ENCODE measurements around the gene LSAMP. TPM values are rescaled to one million over a fixed set of nuclear protein-coding genes. Genes with fewer than 3 reads are reported as not detected.

The LSAMP gene
- total and polyA plus RNA-seq, 8 donors, result 17.3 to 28.0 (median 26.0) TPM

GRCh38 chr3:116298151-116298550, 147.1 kb downstream of the LSAMP start:
- H3K4me1 ChIP-seq, result no peaks in the 10 kb centered on the region
- intact Hi-C loops (cut with DNase I), result no loop called here
- H3K4me3 ChIP-seq, result no peak overlapping the region
- H3K27me3 ChIP-seq, result no peaks in the 10 kb centered on the region
- ATAC-seq, result no peak
- H3K36me3 ChIP-seq, result no peaks in the 10 kb centered on the region
- no peak for TF ChIP-seq CTCF (IDR thresholded peaks at IDR 0.05)
- H3K9me3 ChIP-seq, result no peaks in the 10 kb centered on the region
- no peak for DNase-seq
- no peak overlapping the region for H3K27ac ChIP-seq

GRCh38 chr3:116291141-116291540, 154.1 kb downstream of the LSAMP start:
- ATAC-seq (no peak), DNase-seq (no peak)
- no peaks in the 10 kb centered on the region for H3K36me3 ChIP-seq
- no peak for TF ChIP-seq CTCF (IDR thresholded peaks at IDR 0.05)
- H3K27ac ChIP-seq, result no peak overlapping the region
- H3K9me3 ChIP-seq, result no peaks in the 10 kb centered on the region
- H3K27me3 ChIP-seq, result no peaks in the 10 kb centered on the region
- intact Hi-C loops (cut with DNase I), result no loop called here
- no peaks in the 10 kb centered on the region for H3K4me1 ChIP-seq
- H3K4me3 ChIP-seq, result no peak overlapping the region

GRCh38 chr3:116288485-116288884, 156.8 kb downstream of the LSAMP start:
- no peaks in the 10 kb centered on the region for H3K4me1 ChIP-seq
- intact Hi-C loops (cut with DNase I), result no loop called here
- H3K4me3 ChIP-seq, result no peak overlapping the region
- TF ChIP-seq CTCF (IDR thresholded peaks at IDR 0.05), result no peak
- peak in 1 of 4 donors; percentile 41 for DNase-seq
- no peaks in the 10 kb centered on the region for H3K36me3 ChIP-seq
- H3K9me3 ChIP-seq, result no peaks in the 10 kb centered on the region
- ATAC-seq, result no peak
- no peaks in the 10 kb centered on the region for H3K27me3 ChIP-seq
- peak overlapping the region in 1 of 2 donors; percentile 34 for H3K27ac ChIP-seq

DNA sequence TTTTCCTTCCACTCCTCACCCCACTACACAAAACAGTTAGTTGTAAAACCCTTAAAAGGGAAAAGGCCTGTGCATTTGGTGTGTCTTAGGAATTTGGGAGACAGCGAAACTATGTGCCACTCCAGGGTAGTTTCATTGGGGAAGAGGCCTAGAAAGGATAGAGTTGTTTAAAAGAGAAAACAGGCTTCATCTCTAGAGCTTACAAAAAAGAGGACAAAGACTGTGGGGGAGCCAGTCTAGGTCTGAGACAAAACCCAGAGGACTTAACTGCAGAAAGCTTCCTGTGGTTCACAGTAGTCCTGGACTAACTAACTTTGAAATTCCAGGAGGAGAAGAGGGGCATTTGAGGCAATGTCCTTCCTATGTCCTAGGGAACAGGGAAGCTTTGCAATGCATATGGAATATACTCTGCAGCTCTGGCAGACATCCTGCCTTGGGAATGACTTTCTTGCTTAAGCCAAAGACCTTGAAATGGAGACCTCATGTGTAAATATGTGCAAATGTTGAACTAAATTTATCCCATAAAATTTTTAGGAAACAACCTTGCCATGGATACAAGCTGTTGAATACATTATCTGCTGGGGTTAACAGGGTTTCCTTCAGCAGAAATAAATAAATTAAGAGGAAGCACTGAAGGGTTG, 159.4 kb downstream of the LSAMP start:
- intact Hi-C loops (cut with DNase I), result no loop called here
- Histone ChIP-seq H3K27ac (no peak overlapping the region), H3K27me3 (no peaks in the 10 kb centered on the region), H3K9me3 (no peaks in the 10 kb centered on the region), H3K36me3 (no peaks in the 10 kb centered on the region), H3K4me3 (no peak overlapping the region), H3K4me1 (no peaks in the 10 kb centered on the region)
- ATAC-seq (no peak), DNase-seq (peak in 1 of 4 donors; percentile 16)
- no peak for TF ChIP-seq CTCF (IDR thresholded peaks at IDR 0.05)

DNA sequence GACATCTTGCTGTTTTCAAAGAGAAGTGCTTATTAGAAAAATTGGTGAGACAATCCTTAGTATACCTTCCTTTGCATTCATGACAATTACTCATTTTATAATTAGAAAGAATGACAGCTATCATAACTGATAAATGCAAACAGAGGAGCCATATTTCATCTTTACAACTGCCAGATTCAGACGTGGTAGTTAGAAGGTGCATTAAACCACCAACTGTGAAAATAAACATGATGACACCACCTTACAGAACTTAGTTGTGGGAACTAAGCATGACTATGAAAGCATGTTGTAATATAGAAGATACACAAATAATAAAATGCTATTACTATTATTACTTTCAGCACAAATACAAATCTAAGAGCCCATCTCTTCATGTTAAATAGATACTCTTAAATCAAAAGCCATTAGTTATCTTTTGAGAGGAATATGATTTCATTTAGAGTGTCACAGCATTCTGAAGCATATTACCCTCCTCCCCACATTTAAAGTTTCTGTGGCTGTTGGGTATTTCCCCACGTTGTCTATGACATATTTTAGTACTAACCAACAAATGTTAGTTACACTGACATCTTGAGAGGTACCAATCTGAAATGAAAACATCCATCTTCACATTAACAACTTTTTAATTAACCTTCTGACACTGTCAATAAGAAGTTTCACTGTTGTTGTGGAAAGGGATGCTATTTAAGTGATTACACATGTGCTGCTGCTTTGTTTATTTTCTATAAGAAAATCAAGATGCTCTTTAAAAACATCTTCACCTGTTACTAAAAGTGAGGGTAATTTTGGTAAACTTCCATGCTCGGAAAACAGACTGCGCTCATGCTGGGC, 163.8 kb downstream of the LSAMP start:
- TF ChIP-seq CTCF (IDR thresholded peaks at IDR 0.05), result no peak
- Histone ChIP-seq H3K27me3 (no peaks in the 10 kb centered on the region), H3K4me1 (no peaks in the 10 kb centered on the region), H3K36me3 (no peaks in the 10 kb centered on the region), H3K4me3 (no peak overlapping the region), H3K27ac (no peak overlapping the region), H3K9me3 (no peaks in the 10 kb centered on the region)
- ATAC-seq (no peak), DNase-seq (no peak)
- intact Hi-C loops (cut with DNase I), result no loop called here

Measured in left lung (tissue), 10 donors.